PC-9 (cell line): ENCODE data around the gene VN1R5. TPM values are rescaled to one million over a fixed set of nuclear protein-coding genes. Genes with fewer than 3 reads are reported as not detected.

Experiments
- BruUV-seq: library from RNA; stranded (reverse); fragments of 400-500 nt; replicated peaks from 2 replicates; lab custom pipeline; 2021; lab: Mats Ljungman, UMichigan
- CTCF ChIA-PET: fragments of 300-600 bp; sonication (Branson Sonifier 250); formaldehyde crosslinking; loops from one replicate; lab custom pipeline; 2022; ENCODE audit warnings: antibody characterized with exemption; lab: Charles Lee
- POLR2A ChIA-PET: fragments of 300-600 bp; sonication (Branson Sonifier 250); formaldehyde crosslinking; loops from one replicate; lab custom pipeline; 2022; ENCODE audit warnings: antibody characterized with exemption; ENCODE audit not compliant: unreplicated experiment; lab: Charles Lee
- DNase-seq, 2 experiments: peaks; one replicate each; pipeline versions ENCODE4 v3.0.0 to v3.0.0-alpha.2; 2015 to 2022; ENCODE audit warnings: mixed read lengths in 1 of 2
- H2AFZ ChIP-seq: fragments of 200-600 bp; sonication (generic); 2 replicates; pipeline ENCODE4 v1.8.1; 2017; ENCODE audit warnings: antibody characterized with exemption
- H3F3A ChIP-seq: fragments of 200-600 bp; sonication (generic); 2 replicates; pipeline ENCODE4 v1.8.1; 2017; ENCODE audit warnings: antibody characterized with exemption, mild to moderate bottlenecking, low read depth; ENCODE audit not compliant: insufficient read depth
- H3K27ac ChIP-seq: fragments of 200-600 bp; sonication (generic); 2 replicates; pipeline ENCODE4 v1.6.1; 2016; ENCODE audit warnings: mixed run types
- H3K27me3 ChIP-seq: fragments of 200-600 bp; sonication (generic); 2 replicates; pipeline ENCODE4 v1.6.1; 2016; ENCODE audit warnings: low read depth, mixed run types; ENCODE audit not compliant: insufficient read depth
- H3K36me3 ChIP-seq: fragments of 200-600 bp; sonication (generic); 2 replicates; pipeline ENCODE4 v1.6.1; 2016; ENCODE audit warnings: low read depth, mixed run types
- H3K4me1 ChIP-seq: fragments of 200-600 bp; sonication (generic); replicated peaks from 2 replicates; pipeline ENCODE4 v1.6.1; 2016; ENCODE audit warnings: mixed run types; ENCODE audit not compliant: insufficient read depth
- H3K4me2 ChIP-seq: fragments of 200-600 bp; sonication (generic); 2 replicates; pipeline ENCODE4 v1.6.1; 2017; ENCODE audit warnings: mixed run types
- H3K4me3 ChIP-seq: fragments of 200-600 bp; sonication (generic); 2 replicates; pipeline ENCODE4 v1.6.1; 2016; ENCODE audit warnings: mixed run types
- H3K79me2 ChIP-seq: fragments of 200-600 bp; sonication (generic); 2 replicates; pipeline ENCODE4 v1.6.1; 2017; ENCODE audit warnings: low read depth, mixed run types
- H3K9me2 ChIP-seq: fragments of 200-600 bp; sonication (generic); 2 replicates; pipeline ENCODE4 v1.8.1; 2017; ENCODE audit warnings: mild to moderate bottlenecking; ENCODE audit not compliant: insufficient read depth
- H3K9me3 ChIP-seq: fragments of 200-600 bp; sonication (generic); 2 replicates; pipeline ENCODE4 v1.8.1; 2016; ENCODE audit warnings: low read depth; ENCODE audit not compliant: insufficient read depth
- H4K20me1 ChIP-seq: fragments of 200-600 bp; sonication (generic); 2 replicates; pipeline ENCODE4 v1.8.1; 2017; ENCODE audit not compliant: insufficient read depth
- EZH2 ChIP-seq: fragments of 200-600 bp; sonication (generic); IDR thresholded peaks from 2 replicates; pipeline ENCODE4 v1.8.0; 2017; ENCODE audit warnings: antibody characterized with exemption, low read depth
- intact Hi-C: fragments of 100-400 bp; cut with micrococcal nuclease; formaldehyde crosslinking; loops from one replicate; pipeline ENCODE4 v1.10.0; 2022; ENCODE audit not compliant: unreplicated experiment
- total RNA-seq: library from RNA; stranded (reverse); gene quantifications from 2 replicates; pipeline ENCODE4 v1.2.3, GENCODE V29; 2021
- TF ChIP-seq, protein P1 (sequence below): fragments of 200-600 bp; sonication (generic); conservative IDR thresholded peaks from 2 replicates; pipeline ENCODE4 v1.6.1; 2017; ENCODE audit warnings: mixed run types, antibody characterized with exemption, mild to moderate bottlenecking, moderate library complexity

The VN1R5 gene
- total RNA-seq, 1 experiment from 2014 or later, result not detected

DNA sequence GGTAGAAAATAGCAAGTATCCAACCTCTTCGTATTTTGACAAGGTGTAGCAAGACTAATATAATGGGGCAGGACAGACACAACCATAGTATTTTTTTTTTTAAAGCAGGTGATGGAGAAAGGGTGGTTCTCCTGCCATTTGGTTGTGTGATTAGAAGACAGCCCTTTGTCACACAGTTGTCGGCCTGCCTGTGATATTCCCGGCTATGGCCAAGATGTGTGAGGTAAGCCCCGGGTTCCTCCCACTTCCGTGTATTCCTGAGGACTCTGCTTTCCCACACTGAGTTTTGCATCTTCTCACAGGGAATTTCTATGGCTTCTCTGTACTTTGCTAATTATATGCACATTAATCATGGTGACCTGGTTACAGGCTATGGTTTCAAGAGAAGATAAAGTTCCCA, 39.9 kb downstream of the VN1R5 start:
- H2AFZ ChIP-seq, result no peak overlapping the region
- ChIA-PET CTCF (no interaction called here), POLR2A (no interaction called here)
- no peaks in the 10 kb centered on the region for H3F3A ChIP-seq
- H3K27ac ChIP-seq, result no peak overlapping the region
- H4K20me1 ChIP-seq, result no peaks in the 10 kb centered on the region
- intact Hi-C loops, result no loop called here
- H3K4me3 ChIP-seq, result no peak overlapping the region
- no peak for DNase-seq
- H3K36me3 ChIP-seq, result no peaks in the 10 kb centered on the region
- TF ChIP-seq, protein P1, sequence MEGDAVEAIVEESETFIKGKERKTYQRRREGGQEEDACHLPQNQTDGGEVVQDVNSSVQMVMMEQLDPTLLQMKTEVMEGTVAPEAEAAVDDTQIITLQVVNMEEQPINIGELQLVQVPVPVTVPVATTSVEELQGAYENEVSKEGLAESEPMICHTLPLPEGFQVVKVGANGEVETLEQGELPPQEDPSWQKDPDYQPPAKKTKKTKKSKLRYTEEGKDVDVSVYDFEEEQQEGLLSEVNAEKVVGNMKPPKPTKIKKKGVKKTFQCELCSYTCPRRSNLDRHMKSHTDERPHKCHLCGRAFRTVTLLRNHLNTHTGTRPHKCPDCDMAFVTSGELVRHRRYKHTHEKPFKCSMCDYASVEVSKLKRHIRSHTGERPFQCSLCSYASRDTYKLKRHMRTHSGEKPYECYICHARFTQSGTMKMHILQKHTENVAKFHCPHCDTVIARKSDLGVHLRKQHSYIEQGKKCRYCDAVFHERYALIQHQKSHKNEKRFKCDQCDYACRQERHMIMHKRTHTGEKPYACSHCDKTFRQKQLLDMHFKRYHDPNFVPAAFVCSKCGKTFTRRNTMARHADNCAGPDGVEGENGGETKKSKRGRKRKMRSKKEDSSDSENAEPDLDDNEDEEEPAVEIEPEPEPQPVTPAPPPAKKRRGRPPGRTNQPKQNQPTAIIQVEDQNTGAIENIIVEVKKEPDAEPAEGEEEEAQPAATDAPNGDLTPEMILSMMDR, result no peak
- no peak for TF ChIP-seq EZH2
- no peaks in the 10 kb centered on the region for H3K9me2 ChIP-seq
- H3K4me1 ChIP-seq, result no peaks in the 10 kb centered on the region
- no peak overlapping the region for H3K4me2 ChIP-seq
- no peaks in the 10 kb centered on the region for H3K79me2 ChIP-seq
- BruUV-seq, result no TSS peak
- H3K9me3 ChIP-seq, result no peaks in the 10 kb centered on the region
- H3K27me3 ChIP-seq, result no peaks in the 10 kb centered on the region

DNA sequence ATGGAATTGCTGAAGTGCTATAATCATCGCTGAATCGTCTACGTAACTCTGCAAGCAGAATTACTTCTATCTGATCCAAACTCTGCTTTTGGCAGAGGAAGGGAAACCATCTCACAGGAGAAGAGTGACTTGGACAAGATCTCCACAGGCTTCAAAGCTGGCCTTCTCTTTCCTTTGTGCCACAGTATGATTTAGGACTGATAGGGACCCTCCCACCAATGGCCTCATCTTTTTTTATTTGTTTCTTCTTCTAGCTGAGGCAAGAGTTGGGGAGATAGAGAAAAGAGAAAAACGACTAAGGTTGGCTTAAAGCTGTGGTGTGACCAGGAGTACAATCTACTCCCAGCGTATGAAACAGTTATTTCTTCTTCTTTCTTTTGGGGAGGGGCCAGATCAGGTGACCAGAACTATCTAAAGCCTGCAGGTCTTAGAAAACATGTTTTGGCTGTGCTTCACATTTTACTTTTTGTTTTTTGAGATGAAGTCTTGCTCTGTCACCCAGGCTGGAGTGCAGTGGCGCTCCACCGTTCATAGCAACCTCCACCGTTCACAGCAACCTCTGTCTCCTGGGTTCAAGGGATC, 40.8 kb downstream of the VN1R5 start:
- Histone ChIP-seq H3K4me3 (no peak overlapping the region), H3K9me2 (no peaks in the 10 kb centered on the region), H3K79me2 (no peaks in the 10 kb centered on the region), H3K4me1 (no peaks in the 10 kb centered on the region), H3K36me3 (no peaks in the 10 kb centered on the region), H3F3A (no peaks in the 10 kb centered on the region), H4K20me1 (no peaks in the 10 kb centered on the region), H3K9me3 (no peaks in the 10 kb centered on the region), H3K4me2 (no peak overlapping the region), H3K27me3 (no peaks in the 10 kb centered on the region), H3K27ac (no peak overlapping the region), H2AFZ (no peak overlapping the region)
- intact Hi-C loops, result no loop called here
- no TSS peak for BruUV-seq
- TF ChIP-seq, protein P1, result no peak
- no peak for TF ChIP-seq EZH2
- CTCF ChIA-PET, result no interaction called here
- POLR2A ChIA-PET, result no interaction called here
- DNase-seq, result no peak

DNA sequence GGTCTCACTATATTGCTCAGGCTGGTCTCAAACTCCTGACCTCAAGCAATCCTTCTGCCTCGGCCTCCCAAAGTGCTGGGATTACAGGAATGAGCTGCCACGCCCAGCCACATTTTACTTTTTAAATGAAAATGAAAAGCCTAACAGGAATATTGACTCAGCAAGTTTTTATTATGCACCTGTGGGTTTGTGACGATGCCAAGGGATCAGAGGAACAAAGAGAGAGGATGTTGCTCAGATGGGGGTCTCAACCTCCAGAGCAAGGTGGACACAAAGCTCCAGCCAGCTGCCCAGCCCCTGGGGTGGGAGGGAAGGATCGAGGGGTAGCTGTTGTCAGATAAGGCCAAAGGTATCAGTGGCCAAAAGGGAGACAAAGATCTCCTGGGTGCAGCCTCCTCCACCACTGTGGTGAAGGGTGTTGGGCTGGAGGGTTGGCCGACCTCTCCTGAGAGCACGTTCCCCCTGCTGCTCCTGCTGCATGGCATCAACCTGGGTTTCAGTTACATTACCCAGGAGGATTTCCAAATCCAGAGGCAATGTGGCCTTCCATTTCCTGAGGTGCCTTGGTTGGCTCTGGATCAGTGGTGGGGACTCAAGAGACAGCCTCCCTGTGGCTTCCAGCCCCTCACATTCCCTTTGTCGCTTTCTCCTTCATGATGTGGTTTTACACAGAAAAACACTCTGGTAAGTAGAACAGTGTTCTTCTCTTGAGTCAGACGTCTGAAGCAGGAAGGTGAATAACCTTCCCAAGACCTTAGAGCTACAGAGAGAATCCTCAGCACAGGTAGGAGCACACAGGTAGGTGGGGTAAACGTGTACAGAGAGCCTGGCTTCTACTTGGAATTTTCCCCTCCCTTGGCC, 41.6 kb downstream of the VN1R5 start:
- Histone ChIP-seq H3K9me3 (no peaks in the 10 kb centered on the region), H3K4me3 (no peak overlapping the region), H3K9me2 (no peaks in the 10 kb centered on the region), H3K4me1 (no peaks in the 10 kb centered on the region), H3K27ac (no peak overlapping the region), H4K20me1 (no peaks in the 10 kb centered on the region), H3K4me2 (no peak overlapping the region), H3K27me3 (no peaks in the 10 kb centered on the region), H3K36me3 (no peaks in the 10 kb centered on the region), H3K79me2 (no peaks in the 10 kb centered on the region), H2AFZ (no peak overlapping the region), H3F3A (no peaks in the 10 kb centered on the region)
- CTCF ChIA-PET, result no interaction called here
- DNase-seq, result no peak
- POLR2A ChIA-PET, result no interaction called here
- TF ChIP-seq, protein P1, result no peak
- no peak for TF ChIP-seq EZH2
- intact Hi-C loops, result no loop called here
- no TSS peak for BruUV-seq
